ENCODE results near the gene GCAT.

Gene GCAT

GRCh38 chr22:37846433-37846832 is 38.7 kb downstream of the GCAT start:
- no peak for DNase-seq

- DNase-seq, result peak; percentile 36
These were observed 40.9 kb downstream of the GCAT start for GRCh38 chr22:37848587-37849088.

- peak; percentile 89 for DNase-seq
These were observed 41.5 kb downstream of the GCAT start, which contains the start of gene EIF3L for GRCh38 chr22:37849089-37849751. TSS of gene EIF3L (plus strand) at chr22:37849419. CDS start at chr22:37849450, 31 bp downstream.

- DNase-seq, result no peak
These were observed 43.1 kb downstream of the GCAT start for GRCh38 chr22:37850801-37851200.

GRCh38 chr22:37852418-37852817 is 44.7 kb downstream of the GCAT start:
- DNase-seq, result no peak

GRCh38 chr22:37854946-37855345 is 47.2 kb downstream of the GCAT start:
- no peak for DNase-seq

GRCh38 chr22:37855462-37855861 is 47.7 kb downstream of the GCAT start:
- no peak for DNase-seq

- no peak for DNase-seq
These were observed 53.2 kb downstream of the GCAT start for GRCh38 chr22:37860796-37861421.

GRCh38 chr22:37862570-37863325 is 55.0 kb downstream of the GCAT start:
- no peak for DNase-seq

GRCh38 chr22:37865510-37865909 is 57.8 kb downstream of the GCAT start:
- DNase-seq, result no peak
